ENCODE data around the gene KXD1. TPM values are rescaled to one million over a fixed set of nuclear protein-coding genes. Genes with fewer than 3 reads are reported as not detected.

The KXD1 gene
- polyA plus RNA-seq, 1 of the 3 experiments (the other 2 are of a cell fraction), result 151 TPM

- no peak overlapping the region for H3K4me2 ChIP-seq
- H3K27me3 ChIP-seq (ENCODE audit: insufficient read depth), result peaks cover 60% of the 10 kb centered on the region
- H3K9me3 ChIP-seq, result no peaks in the 10 kb centered on the region
- ChIA-PET CTCF (interaction anchor here (0.9 to 1.5 kb wide), 3 partner anchors 16 to 236 kb away, joined by 3 to 7 read pairs (median 5); no protein-coding TSS in a partner anchor), POLR2A (no interaction called here)
- H3K79me2 ChIP-seq (ENCODE audit: insufficient read depth), result no peaks in the 10 kb centered on the region
- peak; percentile 43 for DNase-seq
- H2AFZ ChIP-seq (ENCODE audit: low read depth), result no peak overlapping the region
- H3K9me2 ChIP-seq, result no peaks in the 10 kb centered on the region
- H3F3A ChIP-seq (replicated peaks; ENCODE audit: insufficient read depth), result peaks cover 18% of the 10 kb centered on the region
- H3K4me3 ChIP-seq (ENCODE audit: low read depth in 2 of 2, low read length in 1 of 2), result no peak overlapping the region; a peak in 1 of 4 replicates
- no peaks in the 10 kb centered on the region for H4K20me1 ChIP-seq (ENCODE audit: insufficient read depth)
- H3K36me3 ChIP-seq (replicated peaks in 1 of 2; ENCODE audit: control insufficient read depth in 1 of 2, insufficient read depth in 2 of 2, low read length in 1 of 2), result no peaks in the 10 kb centered on the region
- peak; percentile 70; the same call in 1 of the 2 replicates for TF ChIP-seq EZH2phosphoT487 (IDR thresholded peaks at IDR 0.05; ENCODE audit: borderline replicate concordance, low read depth)
- TF ChIP-seq IRF3 (IDR thresholded peaks at IDR 0.05; ENCODE audit: low read depth, low read length), result no peak
- peaks cover 15 to 19% of the 10 kb centered on the region in 2 experiments; a peak in 2 of 4 replicates for H3K4me1 ChIP-seq (ENCODE audit: control insufficient read depth in 1 of 2, insufficient read depth in 2 of 2, low read depth in 1 of 2, low read length in 1 of 2)
- no peak overlapping the region for H3K9ac ChIP-seq
- WGBS (ENCODE audit: low lambda C conversion rate), result 26% methylated on average over 10 of the region's 45 CpGs
- no peak overlapping the region for H3K27ac ChIP-seq (ENCODE audit: low read depth in 2 of 2, low read length in 1 of 2)
These were observed 53.1 kb downstream of the KXD1 start for GRCh38 chr19:18610556-18611326.

- peaks cover 15 to 19% of the 10 kb centered on the region in 2 experiments; a peak in 2 of 4 replicates for H3K4me1 ChIP-seq (ENCODE audit: control insufficient read depth in 1 of 2, insufficient read depth in 2 of 2, low read depth in 1 of 2, low read length in 1 of 2)
- H3K4me2 ChIP-seq, result peak overlapping the region; percentile 99
- peaks cover 54% of the 10 kb centered on the region for H3K27me3 ChIP-seq (ENCODE audit: insufficient read depth)
- POLR2A ChIA-PET, result interaction anchor here (0.6 kb wide), 1 partner anchor 154 kb away, joined by 3 read pairs; no protein-coding TSS in a partner anchor
- peak overlapping the region; percentile 73 to 78 for H3K4me3 ChIP-seq (ENCODE audit: low read depth in 2 of 2, low read length in 1 of 2)
- TF ChIP-seq FOSL2 (IDR thresholded peaks at IDR 0.05; ENCODE audit: borderline replicate concordance, low read depth), result no peak
- no peak for TF ChIP-seq USF1 (IDR thresholded peaks at IDR 0.05; ENCODE audit: borderline replicate concordance, low read depth)
- TF ChIP-seq FOXJ3 (CRISPR knock-in tag; IDR thresholded peaks at IDR 0.05), result no peak
- no peak for TF ChIP-seq JUND (IDR thresholded peaks at IDR 0.05)
- no peak for TF ChIP-seq REST (IDR thresholded peaks at IDR 0.05; ENCODE audit: low read depth, low read length)
- no peak for TF ChIP-seq NRF1 (IDR thresholded peaks at IDR 0.05; ENCODE audit: low read depth, low read length)
- no peak for TF ChIP-seq SIN3A (IDR thresholded peaks at IDR 0.05; ENCODE audit: borderline replicate concordance, low read depth, low read length)
- no peak for TF ChIP-seq RXRA (IDR thresholded peaks at IDR 0.05; ENCODE audit: borderline replicate concordance, low read depth)
- TF ChIP-seq TCF12 (IDR thresholded peaks at IDR 0.05), result no peak
- TF ChIP-seq EP300 (IDR thresholded peaks at IDR 0.05; ENCODE audit: borderline replicate concordance in 1 of 2, low read depth in 1 of 2, low read length in 1 of 2), result no peak
- no peak for TF ChIP-seq MEF2A (IDR thresholded peaks at IDR 0.05; ENCODE audit: borderline replicate concordance, low read depth)
- no peak for TF ChIP-seq IRF3 (IDR thresholded peaks at IDR 0.05; ENCODE audit: low read depth, low read length)
- TF ChIP-seq NFIC (IDR thresholded peaks at IDR 0.05; ENCODE audit: borderline replicate concordance), result no peak
- H2AFZ ChIP-seq (ENCODE audit: low read depth), result no peak overlapping the region
- H3K36me3 ChIP-seq (replicated peaks in 1 of 2; ENCODE audit: control insufficient read depth in 1 of 2, insufficient read depth in 2 of 2, low read length in 1 of 2), result no peaks in the 10 kb centered on the region
- no peak overlapping the region for H3K27ac ChIP-seq (ENCODE audit: low read depth in 2 of 2, low read length in 1 of 2)
- CTCF ChIA-PET, result interaction anchor here (0.8 to 2.2 kb wide), 7 partner anchors 9 to 254 kb away, joined by 3 to 13 read pairs (median 4); partner anchors contain the start of gene REX1BD
- whole genome bisulfite sequencing (ENCODE audit: low lambda C conversion rate), result 7% methylated on average over 27 of the region's 62 CpGs
- no peaks in the 10 kb centered on the region for H4K20me1 ChIP-seq (ENCODE audit: insufficient read depth)
- no peaks in the 10 kb centered on the region for H3K9me2 ChIP-seq
- no peaks in the 10 kb centered on the region for H3K79me2 ChIP-seq (ENCODE audit: insufficient read depth)
- no peaks in the 10 kb centered on the region for H3K9me3 ChIP-seq
- peak; percentile 86 for DNase-seq
- no peak overlapping the region for H3K9ac ChIP-seq
- H3F3A ChIP-seq (replicated peaks; ENCODE audit: insufficient read depth), result peaks cover 18% of the 10 kb centered on the region
These were observed 53.8 kb downstream of the KXD1 start for GRCh38 chr19:18611327-18612050.

All from SK-N-SH (cell line).